NCI-H446 (cell line): ENCODE measurements around the gene TIMM44.

Experiments
- DNase-seq, 2 experiments: peaks; one replicate each; lab custom pipeline; 2025; lab: John Stamatoyannopoulos, UW

The TIMM44 gene, protein sequence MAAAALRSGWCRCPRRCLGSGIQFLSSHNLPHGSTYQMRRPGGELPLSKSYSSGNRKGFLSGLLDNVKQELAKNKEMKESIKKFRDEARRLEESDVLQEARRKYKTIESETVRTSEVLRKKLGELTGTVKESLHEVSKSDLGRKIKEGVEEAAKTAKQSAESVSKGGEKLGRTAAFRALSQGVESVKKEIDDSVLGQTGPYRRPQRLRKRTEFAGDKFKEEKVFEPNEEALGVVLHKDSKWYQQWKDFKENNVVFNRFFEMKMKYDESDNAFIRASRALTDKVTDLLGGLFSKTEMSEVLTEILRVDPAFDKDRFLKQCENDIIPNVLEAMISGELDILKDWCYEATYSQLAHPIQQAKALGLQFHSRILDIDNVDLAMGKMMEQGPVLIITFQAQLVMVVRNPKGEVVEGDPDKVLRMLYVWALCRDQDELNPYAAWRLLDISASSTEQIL

DNA sequence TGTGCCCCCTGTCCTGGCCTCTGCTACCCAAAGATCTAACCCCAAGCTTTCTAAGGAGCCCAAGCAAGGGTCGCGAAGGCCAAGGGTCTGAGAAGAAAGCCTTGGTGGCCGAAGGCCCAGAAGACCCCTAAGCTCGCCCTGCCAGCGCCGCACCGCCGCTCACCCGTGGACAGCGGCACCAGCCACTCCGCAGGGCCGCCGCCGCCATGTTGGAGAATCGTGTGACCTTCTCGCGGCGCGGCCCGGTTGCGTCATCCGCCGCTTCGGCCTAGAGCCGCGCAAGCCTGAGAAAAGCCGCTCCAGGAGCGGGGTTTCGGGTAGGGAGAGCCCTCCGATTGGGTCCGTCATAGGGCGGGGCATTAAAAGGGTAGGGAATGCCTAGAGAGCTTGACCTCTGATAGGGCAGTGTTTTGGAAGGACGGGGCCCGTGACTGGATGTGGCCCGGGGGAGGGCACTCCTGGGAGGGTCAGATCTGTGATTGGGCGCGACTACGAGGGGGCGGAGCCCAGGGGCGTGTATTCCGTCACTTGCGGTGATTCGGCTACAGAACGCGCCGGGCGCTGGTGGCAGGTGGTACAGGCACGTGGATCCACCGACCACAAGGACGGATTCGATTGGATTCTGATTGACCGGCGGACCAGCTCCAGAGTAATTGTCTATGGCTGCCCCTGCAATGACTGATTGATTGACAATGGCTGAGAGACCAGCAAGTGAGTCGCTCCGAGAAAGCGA, at the start of gene TIMM44:
Gene TIMM44 (minus strand): TSS at position 223 of the 733 bp plus-strand sequence. CDS start 15 bp downstream, at position 208.
- peak; percentile 99 to 100 for DNase-seq

DNA sequence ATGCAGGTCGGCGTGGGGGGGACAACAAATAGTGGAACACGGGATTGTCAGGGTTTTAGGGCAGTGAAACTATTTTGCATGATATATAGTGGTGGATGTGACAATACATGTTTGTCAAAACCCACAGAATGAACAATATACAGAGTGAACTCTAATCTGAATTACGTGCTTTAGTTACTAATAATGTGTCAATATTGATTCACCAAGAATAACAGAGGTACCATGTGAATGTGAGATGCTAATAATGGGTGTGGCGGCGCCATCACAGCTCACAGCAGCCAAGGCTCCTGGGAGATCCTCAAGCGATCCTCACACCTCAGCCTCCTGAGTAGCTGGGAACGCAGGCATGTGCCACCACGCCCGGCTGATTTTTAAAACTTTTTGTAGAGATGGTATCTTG, 49.1 kb upstream of the TIMM44 start:
- DNase-seq = no peak

DNA sequence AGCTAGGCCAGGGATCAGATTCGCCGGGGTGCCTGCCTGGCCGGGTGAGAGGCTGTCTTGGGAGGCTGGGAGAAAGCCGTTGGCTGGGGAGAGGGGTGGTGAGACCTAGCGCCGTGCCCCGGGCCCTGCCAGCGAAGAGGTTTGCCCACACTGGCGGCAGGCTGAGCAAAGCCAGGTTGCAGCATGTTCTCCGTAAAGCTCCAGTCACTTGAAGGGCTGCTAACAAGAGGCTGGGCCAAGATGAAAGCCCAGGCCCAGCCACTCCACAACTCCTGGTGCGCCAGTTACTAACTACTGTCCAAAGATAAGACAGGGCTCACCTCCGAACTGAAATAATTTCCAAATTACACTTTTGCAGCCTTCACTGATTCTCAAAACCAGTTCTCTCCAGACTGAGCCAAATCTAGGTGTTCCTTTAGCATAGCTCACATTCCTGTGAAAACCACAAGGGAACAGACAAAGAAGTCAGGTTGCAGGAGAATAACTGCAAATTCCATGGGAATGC, 45.7 kb upstream of the TIMM44 start:
- DNase-seq = no peak

DNA sequence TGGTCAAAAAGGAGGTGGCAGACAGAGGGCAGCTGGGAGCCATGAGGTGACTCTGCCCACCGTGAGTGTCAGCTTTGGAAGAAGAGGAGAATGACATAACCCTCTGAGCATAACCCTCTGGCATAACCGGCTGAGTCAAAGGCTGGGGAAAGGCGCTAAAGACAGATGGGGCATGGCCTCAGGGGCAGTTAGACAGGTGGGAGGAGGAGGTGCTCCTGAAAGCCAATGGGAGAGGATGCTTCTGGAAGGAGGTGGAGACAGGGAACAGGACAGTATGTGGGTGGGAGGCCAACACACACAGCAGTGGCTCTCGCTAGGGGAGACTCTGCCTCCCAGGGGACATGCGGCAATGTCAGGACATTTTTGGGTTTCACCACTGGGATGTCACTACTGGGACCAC, 44.8 kb upstream of the TIMM44 start:
- DNase-seq = no peak

DNA sequence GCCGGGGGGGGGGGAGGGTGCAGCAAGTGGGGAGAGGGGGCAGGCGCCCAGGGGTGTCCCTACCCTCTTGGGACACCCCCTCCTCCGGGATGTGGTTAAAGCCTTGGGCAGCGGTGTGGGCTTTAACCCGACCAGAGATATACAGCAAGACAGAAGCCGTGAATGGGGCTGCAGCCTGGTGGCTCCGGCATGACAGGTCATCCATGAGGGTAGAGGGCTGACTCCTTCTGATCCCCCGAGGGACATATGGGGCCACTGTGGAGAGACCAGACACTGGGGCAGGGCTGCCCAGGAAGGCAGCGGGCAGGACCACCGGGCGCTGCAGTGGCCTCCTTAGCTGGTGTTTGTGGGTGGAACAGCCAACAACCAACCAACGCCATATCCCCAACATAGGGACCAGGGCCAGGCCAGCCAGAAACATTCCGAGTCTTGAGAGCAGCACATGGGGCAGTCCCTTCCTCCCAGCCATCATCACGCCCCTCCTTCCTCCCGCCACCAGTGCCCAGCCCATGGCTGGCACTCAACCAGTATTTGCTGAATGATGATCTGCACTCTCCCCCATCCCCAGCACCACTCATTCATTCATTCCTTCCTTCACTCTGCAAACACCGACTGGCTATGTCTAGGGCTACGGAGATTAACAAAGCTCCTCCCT, 43.8 kb upstream of the TIMM44 start:
- no peak for DNase-seq

DNA sequence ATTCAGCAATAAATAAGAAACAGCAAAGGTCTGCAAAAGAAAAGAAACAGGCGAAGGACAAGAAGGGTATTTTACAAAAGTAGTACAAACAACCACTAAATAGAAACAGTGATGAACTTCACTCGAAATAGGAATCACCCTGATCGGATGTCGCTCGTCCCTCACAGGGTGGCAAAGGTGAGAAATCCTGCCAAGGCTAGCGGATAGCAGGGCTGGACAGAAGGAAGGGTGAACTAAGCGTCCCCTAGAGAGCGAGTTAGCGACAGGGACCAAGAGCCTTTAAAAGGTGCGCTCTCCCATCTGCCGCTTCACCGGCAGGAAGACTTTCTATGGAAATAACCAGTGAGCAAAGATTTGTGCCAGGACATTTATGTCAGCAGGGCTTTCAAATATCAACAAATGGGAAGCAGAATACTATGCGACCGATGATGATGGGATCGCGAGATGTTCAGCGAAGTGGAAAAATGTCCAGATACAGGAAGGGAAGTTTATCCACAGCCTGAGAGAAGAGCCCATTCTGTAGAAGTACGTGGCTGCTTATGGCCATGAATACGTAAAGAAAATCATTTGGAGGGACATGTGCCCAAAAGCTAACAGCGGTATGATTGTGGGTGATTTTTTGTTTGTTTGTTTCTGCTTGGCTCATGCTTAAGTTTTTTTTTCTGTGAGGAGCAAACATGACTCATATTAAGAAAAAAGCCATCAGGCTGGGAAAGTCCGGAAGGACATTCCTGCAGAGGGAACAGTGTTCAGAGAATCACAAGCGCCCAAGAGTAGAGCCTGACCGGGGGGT, 43.1 kb upstream of the TIMM44 start:
- no peak for DNase-seq

DNA sequence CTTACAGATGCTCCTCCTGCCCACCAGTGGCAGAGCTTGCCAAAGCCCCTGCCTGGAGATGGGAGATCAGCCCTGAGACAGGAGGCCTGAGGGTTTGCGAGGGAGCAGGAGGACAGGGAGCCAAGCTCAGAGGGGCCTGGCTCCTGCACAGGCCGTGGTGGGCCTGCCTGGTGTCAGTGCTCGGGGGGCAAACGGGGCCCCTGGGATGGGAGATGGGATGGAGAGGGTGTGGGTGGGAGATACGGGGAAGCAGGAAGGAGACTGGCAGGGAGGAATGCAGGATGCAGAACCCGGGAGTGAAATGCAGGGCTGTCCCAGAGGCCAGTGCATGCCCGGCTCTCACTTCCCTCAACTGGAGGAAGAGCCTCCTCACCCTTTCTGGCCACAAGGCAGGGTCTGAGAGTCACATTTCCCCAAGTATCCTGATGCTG, 42.0 kb upstream of the TIMM44 start:
- no peak for DNase-seq

DNA sequence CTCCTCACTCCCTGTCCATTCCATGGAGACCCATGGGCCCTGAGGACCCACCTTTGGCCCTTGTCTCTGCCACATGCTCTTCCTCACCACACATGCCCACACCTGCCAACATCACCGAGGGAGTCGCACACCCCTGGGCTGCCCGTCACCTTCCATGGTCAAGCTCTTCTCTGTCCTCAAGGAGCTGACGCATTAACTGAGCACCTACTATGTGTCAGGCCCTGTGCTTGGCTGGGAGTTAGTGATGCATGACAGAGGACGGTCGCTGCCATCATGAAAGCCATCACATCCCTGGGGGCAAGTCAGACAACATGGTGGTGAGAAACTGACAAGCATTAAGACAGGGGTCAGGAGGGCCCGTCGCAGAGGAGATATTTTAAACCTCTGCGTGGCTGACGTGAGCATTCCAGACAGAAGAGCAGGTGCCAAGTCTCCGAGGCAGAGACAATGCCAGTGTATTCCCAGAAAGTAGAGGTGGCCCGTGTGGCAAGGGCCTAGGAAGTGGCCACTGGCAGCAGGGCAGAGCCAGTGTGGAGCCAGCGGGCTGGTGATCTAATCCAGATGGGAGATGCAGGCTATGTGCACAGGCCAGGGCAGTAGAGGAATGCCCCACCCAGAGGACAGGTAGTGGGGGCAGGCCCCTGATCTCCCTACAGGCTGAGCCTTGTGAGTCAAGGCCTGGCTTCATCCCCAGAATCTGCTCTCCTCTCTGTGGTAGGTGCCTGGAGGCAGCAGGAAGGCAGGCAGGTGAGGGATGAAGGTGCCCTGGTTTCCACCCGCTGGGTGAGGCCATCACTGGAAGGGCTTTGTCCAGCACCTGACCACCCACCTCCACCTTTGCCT, 40.8 kb upstream of the TIMM44 start:
- no peak for DNase-seq

DNA sequence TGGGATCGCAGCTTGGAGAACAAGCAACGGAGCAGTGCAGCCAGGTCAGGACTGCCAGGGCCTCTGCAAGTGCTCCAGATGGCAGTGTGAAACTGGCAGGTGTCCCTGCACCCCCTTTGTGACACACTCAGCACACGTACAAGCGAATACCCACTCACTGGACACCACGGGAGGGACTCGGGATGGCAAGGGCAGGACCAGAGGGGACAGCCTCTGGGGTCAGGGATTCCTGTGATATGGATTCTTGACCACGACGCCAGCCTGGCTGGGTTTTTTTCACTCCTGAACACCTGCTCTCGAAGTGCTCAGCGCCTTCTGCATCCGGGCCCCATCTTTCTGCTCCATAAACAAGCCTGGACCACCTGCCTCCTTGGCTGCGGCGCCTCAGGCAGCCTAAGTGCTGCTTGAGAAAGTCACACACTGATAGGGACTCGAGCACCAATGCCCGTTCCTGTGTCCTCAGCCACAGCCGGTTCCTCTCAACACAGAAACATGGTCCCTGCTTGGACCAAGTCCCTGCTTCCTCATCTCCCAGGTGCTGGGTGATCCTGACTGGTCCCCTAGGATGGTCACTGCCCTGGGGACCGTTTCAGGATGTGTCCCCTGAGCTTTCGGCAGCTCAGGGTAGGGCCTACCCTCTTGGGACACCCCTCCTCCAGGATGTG, 40.0 kb upstream of the TIMM44 start:
- no peak for DNase-seq

DNA sequence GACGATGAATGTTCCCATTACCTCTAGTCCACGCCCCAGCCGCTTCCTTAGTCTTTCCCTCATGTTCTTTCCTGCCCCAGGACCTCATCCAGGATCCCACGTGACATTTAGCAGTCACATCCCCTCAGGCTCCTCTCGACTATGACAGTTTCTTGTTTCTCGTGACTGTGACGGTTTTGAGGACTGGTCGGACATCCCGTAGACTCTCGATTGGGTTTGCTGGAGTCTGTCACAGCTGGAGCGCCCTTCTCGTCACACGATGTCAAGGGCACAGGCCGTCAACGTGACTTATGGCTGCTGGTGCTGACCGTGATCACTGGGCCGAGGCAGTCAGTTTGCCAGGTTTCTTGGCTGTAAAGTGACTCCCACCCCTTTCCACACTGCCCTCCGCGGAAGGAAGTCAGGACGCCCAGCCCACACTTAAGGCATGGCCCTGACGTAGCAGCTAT, 39.2 kb upstream of the TIMM44 start:
- no peak for DNase-seq

DNA sequence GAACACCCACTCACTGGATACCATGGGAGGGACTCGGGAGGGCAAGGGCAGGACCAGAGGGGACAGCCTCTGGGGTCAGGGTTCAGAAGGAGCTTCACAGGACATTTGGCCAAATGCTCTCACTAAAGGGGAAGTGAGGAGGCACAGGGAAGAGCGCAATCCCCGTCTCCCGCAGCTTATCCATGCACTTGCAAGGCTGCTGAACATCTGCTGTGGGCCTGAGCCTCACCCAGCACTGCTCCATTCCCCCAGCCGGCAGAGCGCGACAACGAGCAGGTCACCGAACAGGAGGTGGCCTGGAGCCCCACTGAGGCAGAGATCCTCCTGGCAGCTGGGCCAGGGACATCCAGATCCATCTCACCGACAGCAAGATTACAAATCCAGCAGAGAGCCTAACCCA, 38.6 kb upstream of the TIMM44 start:
- no peak for DNase-seq

DNA sequence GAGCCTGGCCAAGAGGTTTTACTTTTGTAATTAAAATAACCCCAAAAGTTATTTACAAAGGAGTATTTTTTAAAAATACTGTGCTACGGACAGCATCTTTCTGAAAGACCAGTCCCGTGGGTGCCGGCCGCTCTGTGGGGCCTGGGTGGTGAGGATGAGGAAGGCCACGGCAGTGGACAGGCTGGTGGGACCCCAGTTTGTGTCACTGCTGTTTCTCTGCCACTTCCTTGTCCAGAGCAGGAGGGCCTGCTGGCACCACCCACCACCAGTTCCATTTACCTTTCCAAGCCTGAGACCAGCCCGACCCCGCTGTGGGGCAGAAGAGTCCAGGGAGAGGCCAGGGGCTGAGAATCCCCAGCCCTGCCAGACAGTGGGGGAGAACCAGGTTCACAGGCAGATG, 38.2 kb upstream of the TIMM44 start:
- no peak for DNase-seq

DNA sequence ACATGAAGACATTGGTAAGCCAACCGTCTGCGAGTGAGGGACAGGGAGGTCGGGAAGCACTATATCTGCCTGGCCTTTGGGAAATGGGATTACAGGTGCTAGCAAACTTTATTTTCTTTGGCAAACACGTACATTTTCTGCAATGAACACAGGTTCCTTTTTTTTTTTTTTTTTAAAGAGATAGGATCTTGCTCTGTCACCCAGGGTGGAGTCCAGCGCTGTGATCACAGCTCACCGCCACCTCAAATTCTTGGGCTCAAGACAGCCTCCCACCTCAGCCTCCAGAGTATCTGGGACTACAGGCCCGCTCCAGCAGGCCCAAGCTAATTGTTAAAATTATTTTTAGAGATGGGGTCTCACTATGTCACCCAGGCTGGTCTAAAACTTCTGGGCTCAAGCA, 37.7 kb upstream of the TIMM44 start:
- DNase-seq = no peak

DNA sequence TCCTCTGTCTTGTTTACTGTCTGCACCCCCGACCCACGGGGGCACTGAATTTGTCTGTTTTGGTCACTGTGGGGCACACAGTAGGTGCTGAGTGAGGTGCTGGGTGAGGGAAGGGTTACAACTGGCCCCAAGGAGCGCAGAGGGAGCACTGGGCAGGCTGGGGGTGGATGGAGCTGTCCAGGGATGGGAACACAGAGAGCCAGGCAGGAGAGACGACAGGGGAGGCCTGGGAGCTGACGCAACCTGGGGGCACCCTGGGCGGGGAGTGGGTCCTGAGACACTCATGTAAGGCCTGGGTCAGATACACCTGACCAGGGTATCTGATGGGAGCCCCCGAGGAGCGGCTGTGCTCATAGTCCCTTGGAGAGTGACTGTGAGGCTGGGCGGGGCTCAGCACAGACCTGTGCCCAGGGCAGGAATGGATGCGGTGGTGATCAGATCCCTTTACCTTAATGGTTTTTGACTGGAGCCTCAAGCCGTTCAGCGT, 37.2 kb upstream of the TIMM44 start:
- no peak for DNase-seq

DNA sequence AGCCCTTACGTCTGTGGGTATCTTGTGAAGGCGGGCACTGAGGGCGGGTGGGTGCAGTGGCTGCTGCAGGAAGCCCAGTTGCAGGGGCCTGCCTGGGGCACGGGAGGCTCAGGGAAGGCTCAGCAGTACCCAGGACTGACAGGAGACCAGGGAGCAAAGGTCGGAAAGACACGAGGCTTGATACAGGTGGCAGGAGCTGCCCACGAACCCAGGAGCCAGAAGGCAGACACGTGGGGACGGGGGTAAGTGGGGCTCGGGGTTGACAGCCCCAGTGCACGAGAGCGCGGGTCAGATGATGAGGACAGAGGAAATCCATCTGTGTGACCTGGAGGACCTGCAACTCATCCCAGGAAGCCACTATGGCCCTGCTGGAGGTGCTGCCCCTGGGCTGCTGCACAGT, 36.7 kb upstream of the TIMM44 start:
- no peak for DNase-seq

DNA sequence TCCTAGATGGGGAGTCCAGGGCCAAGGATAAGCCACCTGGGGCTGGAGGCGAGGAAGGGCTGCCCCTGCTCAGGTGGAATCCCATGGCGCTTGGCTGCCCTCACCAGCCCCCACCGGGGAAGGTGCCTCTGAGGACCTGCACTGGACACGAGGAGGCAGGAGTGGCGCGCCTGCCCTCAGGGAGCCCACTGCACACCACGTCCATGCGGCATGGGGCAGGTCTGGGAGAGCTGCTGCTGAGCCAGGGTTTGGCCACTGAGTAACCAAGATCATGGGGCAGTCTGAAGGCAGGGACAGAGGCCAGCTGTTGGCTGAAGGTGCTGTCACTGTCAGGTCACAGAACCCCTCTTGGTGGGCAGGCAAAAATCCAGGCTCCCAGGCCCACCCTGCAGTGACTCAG, 36.1 kb upstream of the TIMM44 start:
- DNase-seq = no peak

DNA sequence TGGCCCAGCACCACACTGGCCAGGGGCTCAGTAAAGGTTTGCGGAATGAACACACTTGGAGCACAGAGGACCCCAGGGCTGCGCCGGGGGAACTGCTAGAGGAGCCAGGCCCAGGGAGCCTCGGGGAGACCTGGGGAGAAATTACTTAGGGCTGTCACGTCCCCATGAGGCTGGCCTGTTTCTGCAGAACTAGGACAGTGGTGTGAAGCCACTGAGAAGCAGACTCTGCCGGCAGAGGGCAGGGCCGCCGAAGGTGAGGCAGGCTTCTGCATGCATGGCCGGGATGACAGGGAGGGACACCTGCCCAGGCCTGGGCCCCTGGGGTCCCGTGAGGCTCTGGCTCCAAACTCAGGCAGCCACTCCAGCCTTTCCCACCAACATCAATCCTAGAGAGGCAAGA, 35.5 kb upstream of the TIMM44 start:
- DNase-seq = no peak

DNA sequence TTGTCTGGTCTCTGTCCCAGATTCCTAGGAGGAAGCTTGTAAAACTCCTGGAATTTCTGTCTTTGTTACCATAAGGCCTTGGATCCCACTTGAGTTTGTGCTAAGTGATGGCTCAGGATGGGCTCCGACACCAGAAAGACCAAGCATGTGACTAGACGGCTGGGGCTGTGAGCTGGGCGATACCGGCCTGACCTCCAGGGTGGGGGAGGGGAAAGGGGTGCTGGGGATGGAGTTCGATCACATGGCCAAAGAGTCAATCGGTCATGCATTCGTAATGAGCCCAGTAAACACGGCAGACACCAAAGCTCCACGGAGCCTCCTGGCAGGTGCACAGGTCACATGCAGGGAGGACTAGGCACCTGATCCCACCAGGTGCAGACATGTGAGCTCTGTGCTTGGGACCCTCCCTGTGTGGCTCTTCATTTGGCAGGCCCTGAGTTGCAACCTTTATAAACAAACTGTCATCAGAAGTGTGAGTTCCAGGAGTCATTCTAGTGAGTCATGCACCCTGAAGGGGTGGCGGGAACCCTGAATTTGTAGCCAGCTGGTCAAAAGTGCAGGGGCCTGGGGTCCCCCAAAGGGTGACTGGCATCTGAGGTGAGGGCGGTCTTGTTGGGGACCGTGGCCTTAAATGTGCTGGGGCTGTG, 34.8 kb upstream of the TIMM44 start:
- no peak for DNase-seq

DNA sequence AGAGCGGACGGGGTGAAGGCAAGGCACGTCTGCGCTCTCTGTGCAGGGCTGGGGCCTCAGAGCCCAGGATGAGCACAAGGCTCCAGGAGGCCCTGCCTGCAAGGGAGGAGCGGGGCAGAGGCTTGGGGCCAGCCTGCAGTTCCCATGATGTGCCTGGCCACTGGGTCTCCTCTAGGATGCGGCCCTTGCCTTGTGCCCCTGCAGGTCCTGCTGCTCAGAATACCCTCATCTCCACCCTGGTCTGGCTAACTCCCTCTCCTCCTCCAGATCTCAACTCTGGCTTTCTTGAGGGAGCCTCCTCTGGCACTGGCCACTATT, 34.2 kb upstream of the TIMM44 start:
- DNase-seq = no peak
